GM18861 (cell line): ENCODE results near the gene SH2D3C.
A peak's percentile ranks its signal among the peaks of the same experiment; 100 is the strongest.

ENCODE experiments used
- ATAC-seq: cut with Tn5 transposase; IDR thresholded peaks from one replicate; pipeline ENCODE4 v1.9.1; 2021; ENCODE audit not compliant: unreplicated experiment

Gene SH2D3C

DNA sequence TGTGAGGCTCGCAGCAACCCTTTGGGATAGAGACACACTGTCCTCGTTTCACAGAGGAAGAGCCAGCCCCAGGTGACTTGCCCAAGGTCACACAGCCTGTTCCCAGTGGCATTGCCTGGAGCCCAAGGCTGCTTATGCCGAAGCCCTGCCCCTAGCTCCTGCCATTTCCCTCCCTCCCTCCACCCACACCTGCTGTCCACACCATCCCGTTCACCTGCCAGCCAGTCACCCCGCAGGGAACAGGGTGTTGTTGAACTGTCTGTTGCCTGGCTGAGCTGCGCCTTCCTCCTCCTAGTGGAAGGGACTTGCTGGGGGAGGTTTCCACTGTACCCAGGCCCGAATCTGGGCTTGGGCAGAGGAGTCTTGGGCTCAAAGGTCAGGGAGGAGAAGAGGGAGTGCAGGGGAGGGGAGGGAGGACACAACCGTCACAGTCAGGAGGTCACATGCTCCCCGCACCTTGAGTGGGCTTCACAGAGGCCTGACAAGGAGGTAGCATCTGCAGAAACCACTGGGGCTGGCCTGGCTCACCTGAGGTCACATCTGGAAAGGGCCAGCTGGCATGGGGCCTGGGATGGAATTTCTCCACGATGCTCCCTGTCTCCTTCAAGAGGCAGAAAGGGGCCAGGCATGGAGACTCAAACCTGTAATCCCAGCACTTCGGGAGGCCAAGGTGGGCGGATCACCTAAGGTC, 56.3 kb downstream of the SH2D3C start:
- ATAC-seq = no peak

DNA sequence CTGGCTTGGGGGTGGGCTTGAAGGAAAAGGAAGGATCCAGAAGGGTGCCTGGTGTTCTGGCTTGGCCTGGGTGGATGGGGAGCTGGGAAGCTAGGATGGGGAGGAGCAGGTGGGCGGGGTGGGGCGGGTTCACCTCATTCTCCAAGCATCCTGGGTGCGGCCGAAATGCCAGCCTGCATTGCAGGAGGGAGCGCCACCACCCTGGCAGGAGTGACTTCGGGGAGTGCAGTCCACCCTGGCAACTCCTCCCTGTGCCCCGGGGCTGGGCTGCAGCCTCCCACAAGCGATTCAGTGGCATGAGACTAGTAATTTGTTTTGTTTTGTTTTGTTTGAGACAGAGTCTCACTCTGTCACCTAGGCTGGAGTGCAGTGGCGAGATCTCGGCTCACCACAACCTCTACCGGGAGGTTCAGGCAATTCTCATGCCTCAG, 57.1 kb downstream of the SH2D3C start:
- ATAC-seq = no peak

DNA sequence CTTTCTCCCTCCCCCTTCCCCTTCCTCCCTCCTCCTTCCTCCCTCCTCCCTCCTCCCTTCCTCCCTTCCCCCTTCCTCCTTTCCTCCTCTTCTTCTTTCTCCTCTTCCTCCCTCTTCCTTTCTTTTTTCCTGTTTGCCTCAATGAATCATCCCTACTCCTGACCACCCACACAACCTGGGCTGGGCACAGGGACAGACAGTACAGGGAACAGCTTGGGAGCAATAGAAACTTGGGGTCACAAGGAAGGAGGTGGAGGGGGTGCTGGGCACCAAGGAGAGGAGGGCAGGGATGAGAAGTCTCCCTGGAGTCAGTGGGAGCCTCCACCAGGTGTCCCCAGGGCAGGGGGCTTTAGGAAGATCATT, 57.6 kb downstream of the SH2D3C start:
- ATAC-seq = no peak

DNA sequence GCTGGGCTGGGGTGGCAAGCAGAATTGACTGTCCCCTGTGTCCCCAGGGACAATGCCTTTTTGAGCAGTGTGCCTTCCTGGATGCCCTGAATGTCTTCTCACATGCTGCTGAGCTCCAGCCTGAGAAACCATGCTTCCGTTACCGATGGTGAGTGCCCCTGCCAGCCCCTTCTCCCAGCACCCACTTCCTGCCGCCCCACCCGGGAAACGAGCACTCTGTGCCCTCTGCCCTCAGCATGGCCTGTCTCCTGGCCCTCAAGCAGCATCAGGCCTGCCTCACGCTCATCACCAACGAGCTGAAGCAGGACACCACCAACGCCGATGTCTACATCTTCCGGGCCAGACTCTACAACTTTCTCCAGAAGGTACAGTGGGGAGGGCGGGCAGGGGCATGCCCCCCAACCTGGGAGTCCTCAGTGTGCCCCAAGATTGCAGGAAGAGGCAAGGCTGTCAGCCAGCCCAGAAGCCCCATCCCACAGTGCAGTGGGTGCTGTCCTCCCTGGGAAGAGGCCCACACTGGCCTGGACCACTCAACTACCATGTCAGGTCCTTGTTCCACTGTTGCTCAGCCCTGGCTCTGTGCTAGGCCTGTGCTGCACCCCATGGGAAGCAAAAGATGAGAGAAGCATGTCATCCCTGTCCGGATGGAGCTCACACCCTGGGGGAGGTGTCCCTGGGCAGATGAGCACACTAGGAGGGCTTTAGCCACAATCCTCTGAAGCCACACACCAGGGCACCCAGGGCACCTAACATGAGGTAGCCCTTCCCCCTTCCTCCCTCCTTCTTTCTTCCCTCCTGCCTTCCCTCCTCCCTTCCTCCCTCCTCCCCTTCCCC, 58.2 kb downstream of the SH2D3C start:
- ATAC-seq = no peak

DNA sequence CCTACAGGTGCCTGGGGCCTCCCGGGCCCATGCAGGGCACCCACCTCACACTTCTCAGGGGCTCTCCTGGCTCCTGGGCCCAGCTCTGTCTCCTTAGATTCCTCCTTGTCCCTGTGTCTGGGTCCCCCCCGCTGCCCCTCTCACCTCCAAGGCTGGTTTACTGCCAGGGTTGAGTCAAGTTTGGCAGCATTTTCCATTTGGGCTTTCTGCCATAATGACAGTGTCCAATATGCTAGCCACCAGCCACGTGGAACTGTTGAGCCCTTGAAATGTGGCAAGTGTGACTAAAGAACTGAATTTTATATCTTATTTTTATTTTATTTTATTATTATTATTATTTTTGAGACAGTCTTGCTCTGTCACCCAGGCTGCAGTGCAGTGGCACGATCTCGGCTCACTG, 60.7 kb downstream of the SH2D3C start:
- ATAC-seq = no peak

DNA sequence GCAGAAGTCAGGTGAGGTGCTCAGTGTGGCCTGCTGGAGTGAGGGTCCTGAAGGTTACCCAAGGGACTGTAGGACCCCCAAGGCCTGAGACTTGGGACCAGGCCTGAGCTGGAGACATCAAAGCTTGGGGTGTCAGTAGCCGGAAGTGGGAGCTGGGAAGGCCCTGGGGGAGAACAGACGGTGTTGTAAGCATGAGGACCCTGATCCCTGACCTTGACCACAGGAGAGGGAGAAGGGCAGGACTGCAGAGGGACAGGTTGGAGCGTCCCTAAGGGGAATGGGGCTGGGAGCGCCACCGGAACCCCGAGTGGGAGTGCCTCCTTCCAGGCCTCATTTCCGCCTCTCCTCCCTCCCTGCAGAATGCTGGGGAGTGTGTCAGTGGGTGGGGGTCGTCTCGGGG, 62.1 kb downstream of the SH2D3C start:
- ATAC-seq = no peak

DNA sequence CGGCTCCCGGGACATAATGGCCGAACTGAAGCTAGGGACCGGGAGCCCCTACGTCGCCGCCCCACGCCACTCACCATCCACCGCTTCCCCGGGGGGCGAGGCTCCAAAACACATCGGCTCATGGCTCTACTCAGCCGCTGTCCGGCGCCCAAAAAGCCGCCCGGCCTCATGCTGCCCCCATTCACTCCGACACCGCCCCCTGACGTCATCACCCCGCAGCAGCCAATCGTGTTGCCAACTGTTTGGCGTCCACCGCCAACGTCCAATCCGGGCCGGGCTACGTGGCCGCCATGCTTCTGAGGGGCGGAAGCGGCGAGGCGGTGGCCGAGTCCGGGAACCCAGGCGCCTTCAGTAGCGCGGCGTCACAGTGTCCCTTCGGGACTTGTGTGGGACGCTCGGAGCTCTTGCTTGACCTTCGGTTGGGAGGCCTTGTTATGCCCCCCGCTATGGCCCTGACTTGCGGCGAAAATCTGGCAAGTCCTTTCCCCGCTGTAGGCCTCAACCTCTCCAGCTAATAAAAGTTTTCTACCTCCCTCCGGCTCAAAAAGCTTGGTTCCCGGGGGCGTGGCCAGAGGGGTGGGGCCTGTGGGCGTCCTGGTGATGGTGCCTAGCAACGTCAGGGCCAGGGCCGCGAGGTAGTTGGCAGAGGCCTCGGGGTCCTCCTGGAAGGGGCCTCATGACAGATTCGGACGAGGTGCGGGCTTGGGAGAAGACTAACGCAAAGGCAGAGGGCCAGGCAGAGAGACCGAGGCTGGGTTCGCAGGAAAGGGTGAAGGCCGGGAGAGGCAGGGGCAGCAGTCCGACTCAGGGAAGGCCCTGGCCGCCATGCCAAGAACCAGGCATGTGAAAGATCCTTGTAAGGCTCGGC, 62.8 kb downstream of the SH2D3C start, which contains the start of the genes PTRH1 and TTC16:
Gene PTRH1 (minus strand): TSS at position 194 of the 868 bp plus-strand sequence. CDS start 24 bp downstream, at position 170.
Gene TTC16 (plus strand): TSS at position 610 of the 868 bp plus-strand sequence. CDS start 67 bp downstream, at position 677.
- ATAC-seq = peak; percentile 85

DNA sequence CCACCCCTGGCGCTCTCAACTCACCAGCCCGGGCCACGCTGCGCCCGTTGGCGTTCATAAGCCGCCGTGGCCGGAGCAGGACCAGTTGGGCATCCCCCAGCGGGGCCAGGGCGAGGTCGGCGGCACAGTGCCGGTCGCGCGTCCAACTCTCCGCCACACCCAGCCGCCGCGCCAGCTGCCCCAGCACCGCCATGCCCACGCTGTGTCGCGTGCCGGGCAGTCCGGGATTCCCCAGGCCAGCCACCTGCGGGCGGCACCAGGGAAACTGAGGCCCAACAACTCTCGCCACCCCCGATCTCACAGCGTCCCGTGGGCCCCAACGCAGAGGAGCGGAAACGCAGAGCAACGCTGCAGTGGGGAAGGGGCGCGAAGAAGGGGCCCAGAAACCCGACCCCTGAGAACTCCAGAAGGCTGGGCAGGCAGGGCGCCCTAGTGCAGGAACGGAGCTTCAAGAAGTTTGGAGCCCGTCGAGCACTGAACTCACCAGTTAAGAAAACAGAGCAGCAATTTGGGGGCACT, 63.5 kb downstream of the SH2D3C start:
- ATAC-seq = no peak

DNA sequence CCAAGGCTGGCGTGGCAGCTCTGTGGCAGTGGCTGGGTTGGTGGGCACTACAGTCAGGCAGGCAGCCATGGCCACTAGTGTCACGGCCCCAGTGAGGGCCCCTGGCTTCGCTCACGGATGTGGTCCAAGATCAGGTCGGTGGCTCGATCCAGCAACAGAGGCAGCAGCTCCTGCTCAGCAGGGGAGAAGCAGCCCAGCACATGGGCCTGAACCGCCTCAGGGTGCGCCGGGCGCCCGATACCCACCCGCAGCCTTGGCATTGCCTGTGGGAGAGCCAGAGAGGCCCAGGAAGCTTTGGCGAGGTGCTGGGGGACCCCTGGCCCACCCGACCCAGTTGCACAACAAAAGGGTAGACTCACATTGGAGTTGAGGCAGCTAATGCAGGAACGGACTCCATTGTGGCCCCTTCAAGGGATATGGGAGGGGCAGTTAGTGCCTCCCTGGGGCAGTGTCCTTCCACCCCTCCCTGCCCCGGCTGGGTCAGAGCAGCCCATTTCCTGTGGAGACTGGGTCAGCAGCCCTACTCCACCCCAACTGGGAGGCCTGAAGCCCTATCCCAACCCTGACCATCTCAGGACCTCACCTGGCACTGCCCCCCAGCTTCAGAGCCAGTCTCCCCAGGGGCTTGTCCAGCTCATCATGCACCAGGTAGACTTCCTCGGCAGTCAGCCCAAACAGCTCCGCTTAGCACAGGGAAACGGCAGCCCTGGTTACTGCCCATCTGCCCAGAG, 64.3 kb downstream of the SH2D3C start:
- no peak for ATAC-seq

DNA sequence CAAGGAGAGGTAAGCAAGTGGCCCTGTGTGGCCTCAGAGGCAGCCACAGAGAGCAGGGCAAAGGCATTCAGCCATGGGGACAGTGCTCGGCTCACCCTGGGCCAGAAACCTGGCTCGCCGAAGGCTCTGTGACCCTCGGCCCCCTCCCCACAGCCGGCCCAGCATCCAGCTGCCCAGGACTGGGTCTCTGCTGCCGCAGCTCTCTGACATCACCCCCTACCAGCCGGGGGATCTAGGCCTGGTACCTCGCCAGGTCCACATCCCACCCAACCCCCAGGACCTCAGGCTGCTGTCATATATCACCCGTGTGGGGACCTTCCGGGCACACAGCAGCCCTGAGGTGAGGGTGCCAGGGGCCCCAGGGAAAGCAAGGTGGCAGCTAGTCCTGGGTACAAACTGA, 65.6 kb downstream of the SH2D3C start:
- no peak for ATAC-seq

DNA sequence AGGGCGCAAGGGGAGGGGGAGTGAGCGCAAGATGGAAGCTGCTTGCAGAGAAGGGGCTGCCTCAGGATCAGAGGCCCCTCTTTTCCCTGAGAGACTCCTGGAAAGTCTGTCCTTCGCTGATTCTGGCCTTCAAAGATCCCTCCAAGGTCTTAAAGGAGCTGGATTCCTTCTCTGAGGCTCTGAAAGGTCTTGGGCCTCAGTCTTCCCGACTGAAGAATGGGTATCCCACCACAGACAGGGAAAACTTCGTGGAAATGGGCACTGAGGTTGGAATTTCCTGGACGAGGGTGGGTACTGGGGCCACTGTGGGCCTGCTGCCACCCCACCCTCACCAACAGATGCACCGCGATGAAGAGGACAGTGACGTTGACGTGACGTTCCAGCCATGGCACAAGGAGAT, 66.1 kb downstream of the SH2D3C start:
- no peak for ATAC-seq

DNA sequence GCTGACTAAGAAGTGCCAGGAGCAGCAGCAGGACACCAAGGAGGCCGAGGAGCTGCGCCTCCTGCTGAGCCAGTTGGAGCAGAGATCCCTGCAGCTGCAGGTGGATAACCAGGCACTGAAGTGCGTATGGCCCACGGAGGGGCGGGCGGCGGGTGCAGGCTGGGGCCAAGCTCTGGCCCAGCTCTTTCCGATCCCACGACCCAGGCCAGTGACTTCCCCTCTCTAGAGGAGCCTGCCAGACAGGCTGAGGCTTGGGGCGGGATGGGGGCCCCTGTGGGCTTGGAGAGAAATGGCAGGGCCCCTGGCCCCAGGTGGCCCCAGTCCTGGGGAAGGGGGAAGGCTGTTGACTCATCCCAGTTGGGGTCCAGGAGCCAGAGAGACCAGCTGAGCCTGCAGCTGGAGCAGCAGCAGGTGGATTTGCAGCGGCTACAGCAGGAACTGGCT, 66.6 kb downstream of the SH2D3C start:
- ATAC-seq = no peak

DNA sequence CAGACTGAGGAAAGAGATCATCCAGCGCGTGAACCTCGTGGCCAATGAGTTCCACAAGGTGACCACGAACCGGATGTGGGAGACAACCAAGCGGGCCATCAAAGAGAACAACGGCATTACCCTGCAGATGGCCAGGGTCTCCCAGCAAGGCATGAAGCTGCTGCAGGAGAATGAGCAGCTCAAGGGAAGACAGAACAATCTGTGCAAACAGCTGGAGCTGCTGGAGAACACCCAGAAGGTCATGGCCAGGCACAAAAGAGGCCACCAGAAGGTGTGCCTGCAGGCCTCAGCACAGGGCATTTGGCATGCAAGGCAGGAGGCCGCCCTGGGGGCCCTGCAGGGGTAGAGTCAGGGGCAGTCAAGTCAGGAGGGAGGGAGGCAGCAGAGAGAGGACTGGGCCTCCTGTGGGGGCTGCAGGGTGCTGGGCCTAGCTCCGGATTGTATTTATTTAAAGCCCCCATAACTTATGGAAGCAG, 67.2 kb downstream of the SH2D3C start:
- ATAC-seq = no peak

DNA sequence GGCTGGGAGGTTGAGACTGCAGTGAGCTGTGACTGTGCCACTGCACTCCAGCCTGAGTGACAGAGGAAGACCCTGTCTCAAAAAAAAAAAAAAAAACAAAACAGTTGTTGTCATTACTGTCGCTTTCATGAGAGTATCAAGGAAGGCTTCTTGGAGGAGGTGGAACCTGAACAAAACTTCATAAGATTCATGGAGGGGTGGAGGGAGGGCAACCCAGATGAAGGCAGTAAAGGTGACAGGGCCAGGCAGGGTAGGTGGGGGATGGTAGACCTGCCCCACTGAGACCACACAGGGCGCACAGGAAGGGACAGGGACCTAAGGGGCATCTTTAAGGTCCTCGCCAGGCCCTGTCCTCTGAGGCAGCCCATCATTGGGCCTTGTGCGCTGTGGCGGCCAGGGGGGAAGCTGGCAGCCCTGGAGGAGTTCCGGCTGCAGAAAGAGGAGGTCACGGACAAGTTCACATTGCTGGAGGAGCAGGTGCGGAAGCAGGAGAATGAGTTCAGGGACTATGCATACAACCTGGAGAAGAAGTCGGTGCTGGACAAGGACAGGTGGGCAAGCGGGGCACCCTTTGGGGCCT, 68.2 kb downstream of the SH2D3C start:
- ATAC-seq = no peak

DNA sequence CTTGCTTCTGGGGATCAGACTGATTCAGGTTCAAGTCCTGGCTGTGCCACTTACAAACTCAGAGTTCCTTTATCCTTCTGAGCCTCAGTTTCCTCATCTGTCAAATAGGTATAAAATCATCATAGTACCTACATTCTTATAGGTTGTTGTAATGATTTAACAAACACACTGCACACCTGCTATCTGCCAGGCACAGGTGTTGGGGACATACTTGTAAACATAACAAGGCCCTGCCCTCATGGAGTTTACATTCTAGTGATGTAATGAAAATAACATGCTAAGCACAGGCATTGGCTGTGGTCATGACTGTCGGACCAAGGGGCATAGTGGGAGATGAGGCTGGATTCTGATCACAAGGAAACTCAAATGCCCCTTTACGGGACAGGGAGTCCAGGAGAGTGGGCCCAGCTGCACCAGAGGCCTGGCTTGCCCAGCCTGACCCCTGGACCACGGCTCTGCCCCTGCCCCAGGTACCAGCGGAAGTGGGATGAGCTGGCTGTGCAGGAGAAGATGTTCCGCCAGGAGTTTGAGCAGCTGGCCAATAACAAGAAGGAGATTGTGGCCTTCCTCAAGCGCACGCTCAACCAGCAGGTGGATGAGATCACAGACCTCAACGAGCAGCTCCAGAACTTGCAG, 69.4 kb downstream of the SH2D3C start:
- ATAC-seq = no peak

DNA sequence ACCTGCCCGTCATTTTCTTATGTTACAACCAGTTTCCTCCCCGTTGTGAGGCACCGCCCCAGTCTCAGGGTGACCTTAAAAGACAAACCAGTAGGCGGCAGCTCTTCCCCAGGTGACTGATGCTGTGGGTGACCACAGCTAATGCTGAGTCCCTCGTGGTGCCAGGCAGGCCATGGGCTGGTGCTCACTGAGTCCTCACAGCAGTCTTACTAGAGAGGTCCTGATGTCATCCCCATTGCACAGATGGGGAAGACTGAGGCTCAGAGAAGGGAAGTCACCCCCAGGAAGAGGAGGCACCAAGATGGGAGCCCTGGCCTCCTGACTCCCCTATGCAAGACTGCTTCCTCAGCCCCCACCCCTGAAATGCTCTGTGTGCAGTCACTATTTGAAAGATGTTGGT, 70.7 kb downstream of the SH2D3C start:
- ATAC-seq = no peak

DNA sequence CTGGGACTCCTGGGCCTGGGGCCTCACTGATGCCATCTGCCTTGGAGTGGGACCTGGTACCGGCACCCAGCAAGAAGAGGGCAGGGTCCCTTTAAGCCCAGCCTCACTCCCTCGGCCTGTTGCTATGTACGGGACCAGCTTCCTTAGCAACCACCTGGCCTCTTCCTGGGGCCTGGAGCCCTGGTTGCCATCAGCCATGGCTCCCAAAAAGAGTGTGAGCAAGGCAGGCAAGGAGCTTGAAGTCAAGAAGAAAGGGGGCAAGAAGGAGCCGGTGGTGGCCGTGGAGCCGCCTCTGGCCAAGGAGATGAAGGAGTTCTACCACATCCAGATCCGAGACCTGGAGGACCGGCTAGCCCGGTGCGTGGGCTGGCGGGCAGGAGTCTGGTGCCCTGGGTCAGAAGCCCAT, 71.6 kb downstream of the SH2D3C start, which contains the start of gene CFAP157:
Gene CFAP157 (plus strand): TSS at position 153 of the 406 bp plus-strand sequence. CDS start 44 bp downstream, at position 197.
- no peak for ATAC-seq

DNA sequence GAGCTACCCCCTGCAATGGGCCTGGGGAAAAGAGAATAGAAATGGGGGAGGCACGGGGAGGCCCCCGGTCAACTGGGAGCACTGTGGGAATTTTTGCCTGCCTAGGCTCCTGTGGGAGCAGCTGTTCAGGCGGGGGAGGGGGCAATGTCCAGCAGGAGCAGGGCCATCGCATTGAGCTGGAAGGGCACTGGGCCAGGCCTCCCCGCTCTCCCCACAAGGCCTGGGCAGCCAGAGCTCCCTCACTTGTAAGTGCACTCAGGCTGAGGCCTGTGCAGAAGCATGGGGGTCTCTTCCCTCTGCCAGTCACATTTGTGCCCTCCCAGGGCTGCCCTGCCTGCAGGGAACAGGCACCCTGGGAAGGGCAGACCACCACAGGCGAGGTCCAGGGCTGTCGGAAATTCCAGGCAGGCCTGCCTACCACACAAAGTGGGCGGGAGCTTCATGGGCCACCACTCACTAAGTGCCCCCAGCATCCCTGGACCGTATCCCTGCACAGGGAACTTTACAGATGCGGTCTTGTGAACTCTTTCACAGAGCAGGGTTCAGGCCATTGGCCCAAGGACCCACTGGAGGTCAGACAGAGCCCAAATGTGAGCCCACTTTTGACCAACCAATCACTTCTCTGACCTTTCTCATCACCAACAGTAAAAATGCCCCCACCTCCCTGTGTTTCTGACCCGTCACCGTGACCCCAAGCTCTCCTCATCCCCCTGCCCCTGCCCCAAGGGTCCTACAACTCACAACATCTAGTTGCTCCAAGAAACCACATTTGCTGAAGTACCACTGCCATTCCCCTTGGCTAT, 72.7 kb downstream of the SH2D3C start:
- no peak for ATAC-seq
